OCI-LY7 (cell line): ENCODE results near the gene HNRNPH2. TPM values are rescaled to one million over a fixed set of nuclear protein-coding genes. Genes with fewer than 3 reads are reported as not detected.

Source experiments
- BruUV-seq: library from RNA; stranded (reverse); fragments of 400-500 nt; replicated peaks from 2 replicates; lab custom pipeline; 2021; lab: Mats Ljungman, UMichigan
- CTCF ChIA-PET: fragments of 300-600 bp; sonication (Branson Sonifier 250); formaldehyde crosslinking; loops from one replicate; lab custom pipeline; 2022; ENCODE audit warnings: antibody characterized with exemption; ENCODE audit not compliant: unreplicated experiment; lab: Charles Lee
- POLR2A ChIA-PET: fragments of 300-600 bp; sonication (Branson Sonifier 250); formaldehyde crosslinking; loops from one replicate; lab custom pipeline; 2022; ENCODE audit warnings: antibody characterized with exemption; lab: Charles Lee
- DNase-seq: peaks from one replicate; pipeline ENCODE4 v3.0.0-alpha.2; 2015; ENCODE audit warnings: low spot score
- H2AFZ ChIP-seq: fragments of 200-600 bp; sonication (generic), shearing (Covaris generic); 2 replicates; pipeline ENCODE4 v1.6.1; 2014; ENCODE audit warnings: mild to moderate bottlenecking, antibody characterized with exemption, low read length, moderate library complexity
- H3K27ac ChIP-seq: fragments of 200-600 bp; sonication (generic); 2 replicates; pipeline ENCODE4 v1.5.1; 2014; ENCODE audit warnings: mixed run types, low read depth, mild to moderate bottlenecking, moderate library complexity, low read length, inconsistent platforms; ENCODE audit not compliant: poor library complexity, severe bottlenecking
- H3K36me3 ChIP-seq: fragments of 200-600 bp; sonication (generic); 2 replicates; pipeline ENCODE4 v1.6.1; 2014; ENCODE audit warnings: mild to moderate bottlenecking, antibody characterized with exemption, low read length, moderate library complexity, mixed read lengths; ENCODE audit not compliant: insufficient read depth
- H3K4me1 ChIP-seq: fragments of 200-600 bp; sonication (generic); 2 replicates; pipeline ENCODE4 v1.5.1; 2014; ENCODE audit warnings: mild to moderate bottlenecking, low read length; ENCODE audit not compliant: insufficient read depth, poor library complexity, severe bottlenecking
- H3K4me2 ChIP-seq: fragments of 200-600 bp; sonication (generic); 2 replicates; pipeline ENCODE4 v1.6.1; 2014; ENCODE audit warnings: mild to moderate bottlenecking, low read length
- H3K4me3 ChIP-seq: fragments of 200-600 bp; sonication (generic); 2 replicates; pipeline ENCODE4 v1.5.1; 2014; ENCODE audit warnings: mild to moderate bottlenecking, low read depth, low read length; ENCODE audit not compliant: poor library complexity, severe bottlenecking
- H3K79me2 ChIP-seq: fragments of 200-600 bp; sonication (generic); 2 replicates; pipeline ENCODE4 v1.6.1; 2016; ENCODE audit warnings: low read depth, mild to moderate bottlenecking, low read length, moderate library complexity, mixed read lengths; ENCODE audit not compliant: insufficient read depth
- H3K9me2 ChIP-seq: fragments of 200-600 bp; sonication (generic); 2 replicates; pipeline ENCODE4 v1.6.1; 2016; ENCODE audit warnings: mild to moderate bottlenecking, low read length, mixed read lengths; ENCODE audit not compliant: insufficient read depth
- H3K9me3 ChIP-seq: fragments of 200-600 bp; sonication (generic); 2 replicates; pipeline ENCODE4 v1.6.1; 2014; ENCODE audit warnings: mild to moderate bottlenecking, mixed run types, low read length, mixed read lengths
- H4K20me1 ChIP-seq: fragments of 200-600 bp; sonication (generic); 2 replicates; pipeline ENCODE4 v1.6.1; 2014; ENCODE audit warnings: mild to moderate bottlenecking, antibody characterized with exemption, low read length, moderate library complexity, mixed read lengths; ENCODE audit not compliant: insufficient read depth
- CTCF ChIP-seq: fragments of 200-600 bp; sonication (generic); conservative IDR thresholded peaks from 2 replicates; pipeline ENCODE4 v1.5.1; 2014; ENCODE audit warnings: mild to moderate bottlenecking, antibody characterized with exemption, low read length, moderate library complexity, mixed read lengths
- EZH2phosphoT487 ChIP-seq: fragments of 200-600 bp; sonication (generic); IDR thresholded peaks from 2 replicates; pipeline ENCODE4 v1.6.1; 2018; ENCODE audit warnings: low read depth, borderline replicate concordance, mild to moderate bottlenecking, mixed run types, antibody characterized with exemption, low read length, moderate library complexity, mixed read lengths
- intact Hi-C: fragments of 100-400 bp; cut with micrococcal nuclease; formaldehyde crosslinking; loops from one replicate; pipeline ENCODE4 v1.10.0; 2022; ENCODE audit not compliant: unreplicated experiment
- total RNA-seq, 2 experiments: library from RNA; depleted of rRNA in 1 of 2; stranded (reverse); fragments of >200 nt in 1 of 2; shearing (Covaris generic) in 1 of 2; gene quantifications; 2 replicates each; pipeline ENCODE4 v1.2.3, GENCODE V29; 2014 to 2022

HNRNPH2 gene
- total RNA-seq, 2 experiments from 2014 or later, result 23.5 to 38.1 TPM

GRCh38 chrX:101395789-101396188, 12.2 kb upstream of the HNRNPH2 start:
- peak overlapping the region; percentile 55 for H3K27ac ChIP-seq
- no peak overlapping the region for H2AFZ ChIP-seq
- TF ChIP-seq EZH2phosphoT487 (no peak), CTCF (no peak)
- H3K9me3 ChIP-seq, result no peaks in the 10 kb centered on the region
- CTCF ChIA-PET, result no interaction called here
- peaks cover 28% of the 10 kb centered on the region for H3K79me2 ChIP-seq
- no peaks in the 10 kb centered on the region for H3K9me2 ChIP-seq
- H3K4me3 ChIP-seq, result no peak overlapping the region
- DNase-seq, result no peak
- H3K36me3 ChIP-seq, result peaks cover 87% of the 10 kb centered on the region
- no peaks in the 10 kb centered on the region for H4K20me1 ChIP-seq
- no TSS peak for BruUV-seq
- POLR2A ChIA-PET, result interaction anchor here (0.5 to 2.3 kb wide), 5 partner anchors 11 to 234 kb away, joined by 3 to 8 read pairs (median 6); no protein-coding TSS in a partner anchor
- H3K4me2 ChIP-seq, result peak overlapping the region; percentile 23
- intact Hi-C loops, result no loop called here
- peaks cover 34% of the 10 kb centered on the region for H3K4me1 ChIP-seq

- intact Hi-C loops, result no loop called here
- no peaks in the 10 kb centered on the region for H3K9me2 ChIP-seq
- H3K79me2 ChIP-seq, result peaks cover 9% of the 10 kb centered on the region; the same call in 1 of the 2 replicates
- no peaks in the 10 kb centered on the region for H4K20me1 ChIP-seq
- H3K4me3 ChIP-seq, result no peak overlapping the region
- DNase-seq, result no peak
- no peak overlapping the region for H3K4me2 ChIP-seq
- H3K36me3 ChIP-seq, result peaks cover 88% of the 10 kb centered on the region
- H2AFZ ChIP-seq, result no peak overlapping the region
- TF ChIP-seq EZH2phosphoT487, result no peak
- TF ChIP-seq CTCF, result no peak
- H3K9me3 ChIP-seq, result no peaks in the 10 kb centered on the region
- CTCF ChIA-PET, result no interaction called here
- H3K4me1 ChIP-seq, result peaks cover 28% of the 10 kb centered on the region
- BruUV-seq, result no TSS peak
- no peak overlapping the region for H3K27ac ChIP-seq
- POLR2A ChIA-PET, result interaction anchor here (0.8 to 2.2 kb wide), 4 partner anchors 9 to 29 kb away, joined by 3 to 5 read pairs (median 4); partner anchors contain the start of gene BTK
Measured at GRCh38 chrX:101397779-101398178, 10.2 kb upstream of the HNRNPH2 start.

GRCh38 chrX:101398694-101399093, 9.3 kb upstream of the HNRNPH2 start:
- CTCF ChIA-PET, result no interaction called here
- intact Hi-C loops, result no loop called here
- POLR2A ChIA-PET, result no interaction called here
- peaks cover 19% of the 10 kb centered on the region for H3K4me1 ChIP-seq
- H3K9me2 ChIP-seq, result no peaks in the 10 kb centered on the region
- no peak overlapping the region for H3K4me3 ChIP-seq
- H3K79me2 ChIP-seq, result peaks cover 3% of the 10 kb centered on the region; the same call in 1 of the 2 replicates
- no peak overlapping the region for H3K4me2 ChIP-seq
- H3K27ac ChIP-seq, result no peak overlapping the region
- H2AFZ ChIP-seq, result no peak overlapping the region
- TF ChIP-seq CTCF (no peak), EZH2phosphoT487 (no peak)
- H3K36me3 ChIP-seq, result peaks cover 87% of the 10 kb centered on the region
- no peaks in the 10 kb centered on the region for H4K20me1 ChIP-seq
- no peaks in the 10 kb centered on the region for H3K9me3 ChIP-seq
- no peak for DNase-seq
- BruUV-seq, result no TSS peak
